Neural cell (in vitro differentiated cells): ENCODE data around the gene NOTCH2. TPM values are rescaled to one million over a fixed set of nuclear protein-coding genes. Genes with fewer than 3 reads are reported as not detected.

Source experiments
- H2AFZ ChIP-seq: fragments of 200-600, 300-800 bp; sonication (generic), shearing (Covaris generic); 2 replicates; pipeline ENCODE4 v1.6.0; 2014; ENCODE audit warnings: low read depth, mild to moderate bottlenecking, antibody characterized with exemption, low read length, moderate library complexity
- H3F3A ChIP-seq: fragments of 200-600 bp; shearing (Covaris generic); 2 replicates; pipeline ENCODE4 v1.6.1; 2016; ENCODE audit warnings: mild to moderate bottlenecking, moderate library complexity, mixed read lengths, antibody characterized with exemption, low read length; ENCODE audit not compliant: insufficient read depth, poor library complexity, severe bottlenecking
- H3K27ac ChIP-seq: fragments of 200-600, 300-800 bp; sonication (generic), shearing (Covaris generic); 2 replicates; pipeline ENCODE4 v1.5.1; 2014; ENCODE audit warnings: mild to moderate bottlenecking, low read length, moderate library complexity
- H3K27me3 ChIP-seq: fragments of 300-800, 200-600 bp; sonication (generic), shearing (Covaris generic); 2 replicates; pipeline ENCODE4 v1.6.0; 2014; ENCODE audit warnings: mild to moderate bottlenecking, low read depth, low read length, moderate library complexity; ENCODE audit not compliant: insufficient read depth
- H3K36me3 ChIP-seq: fragments of 300-800, 200-600 bp; sonication (generic), shearing (Covaris generic); 2 replicates; pipeline ENCODE4 v1.5.1; 2014; ENCODE audit warnings: mild to moderate bottlenecking, antibody characterized with exemption, low read length, moderate library complexity; ENCODE audit not compliant: insufficient read depth
- H3K4me2 ChIP-seq: fragments of 300-800, 200-600 bp; sonication (generic), shearing (Covaris generic); 2 replicates; pipeline ENCODE4 v1.6.0; 2014; ENCODE audit warnings: mild to moderate bottlenecking, low read length
- H3K4me3 ChIP-seq: fragments of 300-800, 200-600 bp; sonication (generic), shearing (Covaris generic); 2 replicates; pipeline ENCODE4 v1.5.1; 2014; ENCODE audit warnings: mild to moderate bottlenecking, low read length, moderate library complexity
- H3K79me2 ChIP-seq: fragments of 200-600 bp; shearing (Covaris generic); replicated peaks from 2 replicates; pipeline ENCODE4 v1.6.0; 2014; ENCODE audit warnings: mild to moderate bottlenecking, low read length, moderate library complexity; ENCODE audit not compliant: insufficient read depth
- H3K9ac ChIP-seq: fragments of 300-800, 200-600 bp; sonication (generic), shearing (Covaris generic); 2 replicates; pipeline ENCODE4 v1.6.1; 2016; ENCODE audit warnings: mild to moderate bottlenecking, low read length, mixed read lengths
- H3K9me2 ChIP-seq: fragments of 200-600 bp; shearing (Covaris generic); 2 replicates; pipeline ENCODE4 v1.6.1; 2016; ENCODE audit warnings: mild to moderate bottlenecking, low read length, mixed read lengths; ENCODE audit not compliant: insufficient read depth
- H3K9me3 ChIP-seq: fragments of 200-600, 300-800 bp; sonication (generic), shearing (Covaris generic); 2 replicates; pipeline ENCODE4 v1.6.1; 2016; ENCODE audit warnings: mild to moderate bottlenecking, mixed run types, low read length, moderate library complexity, mixed read lengths
- H4K20me1 ChIP-seq: fragments of 200-600 bp; shearing (Covaris generic); 2 replicates; pipeline ENCODE4 v1.6.1; 2016; ENCODE audit warnings: mild to moderate bottlenecking, mixed run types; ENCODE audit not compliant: insufficient read depth
- CTCF ChIP-seq: fragments of 450-650 bp; IDR thresholded peaks from 2 replicates; pipeline ENCODE4 v1.5.1; 2014; ENCODE audit warnings: antibody characterized with exemption, mild to moderate bottlenecking, moderate library complexity; ENCODE audit not compliant: poor library complexity, severe bottlenecking
- EP300 ChIP-seq: fragments of 450-650 bp; conservative IDR thresholded peaks from 2 replicates; pipeline ENCODE4 v1.6.1; 2014; ENCODE audit warnings: antibody characterized with exemption, mild to moderate bottlenecking, moderate library complexity; ENCODE audit not compliant: poor library complexity, severe bottlenecking
- EZH2 ChIP-seq: fragments of 200-600, 300-800 bp; shearing (Covaris generic), sonication (generic); IDR thresholded peaks from 2 replicates; pipeline ENCODE4 v1.6.1; 2014; ENCODE audit warnings: antibody characterized with exemption, low read length, borderline replicate concordance, mild to moderate bottlenecking; ENCODE audit not compliant: insufficient read depth, poor library complexity, severe bottlenecking
- MXI1 ChIP-seq: fragments of 450-650 bp; conservative IDR thresholded peaks from 2 replicates; pipeline ENCODE4 v1.6.1; 2014; ENCODE audit warnings: antibody characterized with exemption, mild to moderate bottlenecking; ENCODE audit not compliant: poor library complexity, severe bottlenecking
- POLR2AphosphoS5 ChIP-seq: IDR thresholded peaks from 2 replicates; pipeline ENCODE4 v1.6.1; 2012
- RAD21 ChIP-seq: fragments of 450-650 bp; conservative IDR thresholded peaks from 2 replicates; pipeline ENCODE4 v1.6.1; 2014; ENCODE audit warnings: antibody characterized with exemption, mild to moderate bottlenecking, moderate library complexity
- REST ChIP-seq: IDR thresholded peaks from 2 replicates; pipeline ENCODE4 v1.6.1; 2012; ENCODE audit warnings: borderline replicate concordance
- SMC3 ChIP-seq: fragments of 450-650 bp; conservative IDR thresholded peaks from 2 replicates; pipeline ENCODE4 v1.6.1; 2014; ENCODE audit warnings: antibody characterized with exemption, mild to moderate bottlenecking, moderate library complexity; ENCODE audit not compliant: poor library complexity
- TAF1 ChIP-seq: IDR thresholded peaks from 2 replicates; pipeline ENCODE4 v1.6.1; 2012; ENCODE audit warnings: low read depth
- polyA plus RNA-seq: library from polyadenylated mRNA; depleted of rRNA; stranded (reverse); fragments of >200 nt; gene quantifications from 2 replicates; pipeline ENCODE4 v1.2.3, GENCODE V29; 2014

NOTCH2 gene
- polyA plus RNA-seq, 1 donor from 2014 or later, result 0.73 TPM

GRCh38 chr1:119933397-119933796 is 136.1 kb downstream of the NOTCH2 start:
- TF ChIP-seq MXI1 (no peak), REST (no peak), EP300 (no peak), RAD21 (no peak)
- H3K27me3 ChIP-seq, result no peaks in the 10 kb centered on the region
- H3K27ac ChIP-seq, result no peak overlapping the region
- H4K20me1 ChIP-seq, result no peaks in the 10 kb centered on the region
- H2AFZ ChIP-seq, result no peak overlapping the region
- H3K9me2 ChIP-seq, result no peaks in the 10 kb centered on the region
- no peak overlapping the region for H3K4me3 ChIP-seq
- no peak overlapping the region for H3K9ac ChIP-seq
- no peaks in the 10 kb centered on the region for H3K9me3 ChIP-seq
- no peaks in the 10 kb centered on the region for H3K79me2 ChIP-seq
- H3F3A ChIP-seq, result no peaks in the 10 kb centered on the region
- H3K36me3 ChIP-seq, result no peaks in the 10 kb centered on the region
- no peak overlapping the region for H3K4me2 ChIP-seq

GRCh38 chr1:119929643-119930315 is 139.7 kb downstream of the NOTCH2 start:
- Histone ChIP-seq H3K9me3 (no peaks in the 10 kb centered on the region), H2AFZ (no peak overlapping the region), H3K36me3 (no peaks in the 10 kb centered on the region), H3K79me2 (no peaks in the 10 kb centered on the region), H3K27ac (no peak overlapping the region), H3F3A (no peaks in the 10 kb centered on the region), H3K9me2 (no peaks in the 10 kb centered on the region), H3K4me2 (no peak overlapping the region), H3K9ac (no peak overlapping the region), H3K27me3 (no peaks in the 10 kb centered on the region), H3K4me3 (no peak overlapping the region), H4K20me1 (no peaks in the 10 kb centered on the region)
- TF ChIP-seq RAD21 (no peak), CTCF (no peak), EP300 (no peak), POLR2AphosphoS5 (no peak), EZH2 (no peak), MXI1 (no peak), TAF1 (no peak), SMC3 (no peak), REST (no peak)
